ENCODE data around the gene PTPRT.

Gene PTPRT

GRCh38 chr20:42938441-42939205 is 251.1 kb downstream of the PTPRT start:
- no peak for TF ChIP-seq CTCF (conservative IDR thresholded peaks at IDR 0.05; ENCODE audit: control insufficient read depth, insufficient read depth, low read depth, low read length)
- H3K4me3 ChIP-seq (ENCODE audit: control insufficient read depth, low read depth, low read length) = no peak overlapping the region
- DNase-seq (ENCODE audit: low read depth) = no peak

- TF ChIP-seq CTCF (conservative IDR thresholded peaks at IDR 0.05; ENCODE audit: control insufficient read depth, insufficient read depth, low read depth, low read length) = no peak
These were observed 253.2 kb downstream of the PTPRT start for GRCh38 chr20:42936482-42936881.

GRCh38 chr20:42924215-42924614 is 265.5 kb downstream of the PTPRT start:
- no peak for TF ChIP-seq CTCF (conservative IDR thresholded peaks at IDR 0.05; ENCODE audit: control insufficient read depth, insufficient read depth, low read depth, low read length)
- no peak for DNase-seq (ENCODE audit: low read depth)
- H3K4me3 ChIP-seq (ENCODE audit: control insufficient read depth, low read depth, low read length) = no peak overlapping the region

More at GRCh38 chr20:42936482-42936881, 253.2 kb downstream of the PTPRT start:
- H3K4me3 ChIP-seq (ENCODE audit: control insufficient read depth, low read depth, low read length) = no peak overlapping the region
- DNase-seq (ENCODE audit: low read depth) = no peak

- H3K4me3 ChIP-seq (ENCODE audit: control insufficient read depth, low read depth, low read length) = no peak overlapping the region
- no peak for TF ChIP-seq CTCF (conservative IDR thresholded peaks at IDR 0.05; ENCODE audit: control insufficient read depth, insufficient read depth, low read depth, low read length)
- no peak for DNase-seq (ENCODE audit: low read depth)
These were observed 266.3 kb downstream of the PTPRT start for GRCh38 chr20:42923348-42923918.

GRCh38 chr20:42920776-42921175 is 268.9 kb downstream of the PTPRT start:
- no peak for TF ChIP-seq CTCF (conservative IDR thresholded peaks at IDR 0.05; ENCODE audit: control insufficient read depth, insufficient read depth, low read depth, low read length)
- no peak overlapping the region for H3K4me3 ChIP-seq (ENCODE audit: control insufficient read depth, low read depth, low read length)
- no peak for DNase-seq (ENCODE audit: low read depth)

GRCh38 chr20:42919316-42919715 is 270.4 kb downstream of the PTPRT start:
- no peak overlapping the region for H3K4me3 ChIP-seq (ENCODE audit: control insufficient read depth, low read depth, low read length)
- DNase-seq (ENCODE audit: low read depth) = no peak
- TF ChIP-seq CTCF (conservative IDR thresholded peaks at IDR 0.05; ENCODE audit: control insufficient read depth, insufficient read depth, low read depth, low read length) = no peak
